GM12873 (cell line): ENCODE measurements around the gene NAXD.

ENCODE experiments used
- TF ChIP-seq, protein P1 (sequence below): IDR thresholded peaks from 2 replicates; pipeline ENCODE4 v1.5.1; 2012; ENCODE audit warnings: low read depth, mild to moderate bottlenecking, moderate library complexity, low read length, control low read depth; ENCODE audit not compliant: insufficient read depth; ENCODE audit errors: missing control alignments

The NAXD gene

DNA sequence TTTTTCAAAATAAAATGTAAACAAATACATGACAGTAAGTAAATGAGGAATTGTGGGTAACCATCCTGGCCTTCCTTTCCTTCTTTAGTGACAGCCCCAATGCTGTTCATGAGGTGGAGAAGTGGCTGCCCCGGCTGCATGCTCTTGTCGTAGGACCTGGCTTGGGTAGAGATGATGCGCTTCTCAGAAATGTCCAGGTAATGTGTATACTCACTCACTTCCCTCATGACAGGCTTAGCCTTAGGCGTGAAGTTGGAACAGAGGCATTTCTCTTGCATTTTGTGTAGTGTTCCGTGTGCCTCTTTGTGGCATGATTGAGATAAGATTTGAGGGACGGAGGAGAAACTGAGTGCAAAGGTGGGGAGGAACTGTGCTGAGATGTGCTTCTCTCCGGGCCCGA, 12.0 kb downstream of the NAXD start:
- TF ChIP-seq, protein P1, sequence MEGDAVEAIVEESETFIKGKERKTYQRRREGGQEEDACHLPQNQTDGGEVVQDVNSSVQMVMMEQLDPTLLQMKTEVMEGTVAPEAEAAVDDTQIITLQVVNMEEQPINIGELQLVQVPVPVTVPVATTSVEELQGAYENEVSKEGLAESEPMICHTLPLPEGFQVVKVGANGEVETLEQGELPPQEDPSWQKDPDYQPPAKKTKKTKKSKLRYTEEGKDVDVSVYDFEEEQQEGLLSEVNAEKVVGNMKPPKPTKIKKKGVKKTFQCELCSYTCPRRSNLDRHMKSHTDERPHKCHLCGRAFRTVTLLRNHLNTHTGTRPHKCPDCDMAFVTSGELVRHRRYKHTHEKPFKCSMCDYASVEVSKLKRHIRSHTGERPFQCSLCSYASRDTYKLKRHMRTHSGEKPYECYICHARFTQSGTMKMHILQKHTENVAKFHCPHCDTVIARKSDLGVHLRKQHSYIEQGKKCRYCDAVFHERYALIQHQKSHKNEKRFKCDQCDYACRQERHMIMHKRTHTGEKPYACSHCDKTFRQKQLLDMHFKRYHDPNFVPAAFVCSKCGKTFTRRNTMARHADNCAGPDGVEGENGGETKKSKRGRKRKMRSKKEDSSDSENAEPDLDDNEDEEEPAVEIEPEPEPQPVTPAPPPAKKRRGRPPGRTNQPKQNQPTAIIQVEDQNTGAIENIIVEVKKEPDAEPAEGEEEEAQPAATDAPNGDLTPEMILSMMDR, result no peak

DNA sequence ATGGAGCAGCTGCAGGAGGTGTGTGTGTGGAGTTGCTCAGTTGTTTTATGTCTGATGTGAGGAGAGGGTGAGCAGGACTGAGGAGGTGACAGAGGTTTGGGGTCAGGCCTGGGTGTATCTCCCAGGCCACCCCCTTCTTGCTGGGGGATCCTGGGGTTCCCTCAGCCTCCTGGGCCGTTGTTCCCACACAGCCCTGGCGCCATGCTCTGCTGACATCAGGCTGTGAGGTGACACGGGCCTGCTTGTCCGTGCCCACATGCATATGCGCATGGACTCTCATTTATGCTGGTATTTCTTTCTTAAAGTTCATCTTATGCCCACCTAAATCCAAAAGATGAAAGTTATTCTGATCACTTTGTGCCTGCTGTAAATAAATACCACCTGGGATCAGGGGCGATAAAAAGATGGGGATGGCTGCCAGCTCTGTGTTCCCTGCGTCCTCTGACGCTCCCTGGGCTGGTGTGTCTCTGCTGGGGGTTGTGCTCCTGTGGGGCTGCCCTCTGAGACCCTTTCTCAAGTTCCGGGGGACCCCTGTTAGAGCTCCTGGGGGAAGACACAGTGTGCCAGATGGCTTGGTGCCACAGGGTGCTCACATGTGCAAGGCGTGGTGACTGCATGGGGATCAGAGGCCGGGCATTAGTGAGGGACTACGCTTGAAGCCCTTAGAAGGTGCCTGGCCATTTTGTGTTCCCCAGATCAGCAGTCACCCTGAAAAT, 12.6 kb downstream of the NAXD start:
- TF ChIP-seq, protein P1, result no peak

DNA sequence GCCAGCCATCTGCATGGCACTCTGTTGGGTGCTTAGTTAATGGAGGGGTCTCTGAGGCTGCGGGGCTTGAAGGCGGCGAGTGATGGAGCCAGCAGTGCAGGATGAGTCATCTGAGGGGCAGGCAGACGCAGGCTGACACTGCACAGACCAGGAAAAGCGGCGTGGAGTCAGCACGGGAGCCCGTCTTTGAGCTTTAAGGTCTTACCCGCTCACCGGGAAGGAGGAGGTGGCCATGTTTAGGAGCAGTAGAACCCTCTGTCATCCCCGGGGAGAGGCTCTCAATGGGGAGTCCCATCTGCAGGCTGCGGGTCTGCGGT, 13.1 kb downstream of the NAXD start:
- TF ChIP-seq, protein P1, result no peak

DNA sequence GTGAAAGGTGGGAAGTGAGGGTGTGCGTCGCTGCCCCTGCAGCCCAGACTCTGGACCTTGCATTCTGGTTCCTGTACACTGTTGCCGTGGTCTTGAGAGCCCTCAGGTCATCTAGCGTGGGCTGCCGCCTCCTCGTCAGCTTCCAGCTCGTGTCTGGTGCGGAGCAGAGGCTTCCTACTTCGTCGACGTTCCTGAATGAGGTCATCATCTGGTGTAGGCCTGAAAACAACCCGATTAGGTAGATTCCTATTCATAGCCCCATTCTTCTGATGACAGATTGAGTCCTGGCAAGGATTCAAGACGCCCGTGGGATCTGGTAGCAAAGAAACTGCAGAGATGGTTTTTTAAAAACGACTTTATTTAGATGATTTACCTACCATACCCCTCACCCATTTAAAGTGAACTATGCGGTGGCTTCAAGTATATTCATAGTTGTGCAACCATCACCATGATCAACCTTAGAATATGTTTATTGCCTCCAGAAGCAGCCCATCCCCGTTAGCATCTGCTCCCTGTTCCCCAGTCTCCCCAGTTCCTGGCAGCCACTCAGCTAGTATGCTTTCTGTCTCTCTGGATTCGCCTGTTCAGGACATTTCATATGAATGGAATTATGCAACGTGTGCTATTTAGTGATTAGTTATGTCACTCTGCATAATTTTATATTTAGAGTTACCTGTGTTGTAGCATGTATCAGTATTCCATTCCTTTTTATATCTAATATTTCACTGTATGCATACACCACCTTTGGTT, 13.8 kb downstream of the NAXD start:
- TF ChIP-seq, protein P1, result no peak

DNA sequence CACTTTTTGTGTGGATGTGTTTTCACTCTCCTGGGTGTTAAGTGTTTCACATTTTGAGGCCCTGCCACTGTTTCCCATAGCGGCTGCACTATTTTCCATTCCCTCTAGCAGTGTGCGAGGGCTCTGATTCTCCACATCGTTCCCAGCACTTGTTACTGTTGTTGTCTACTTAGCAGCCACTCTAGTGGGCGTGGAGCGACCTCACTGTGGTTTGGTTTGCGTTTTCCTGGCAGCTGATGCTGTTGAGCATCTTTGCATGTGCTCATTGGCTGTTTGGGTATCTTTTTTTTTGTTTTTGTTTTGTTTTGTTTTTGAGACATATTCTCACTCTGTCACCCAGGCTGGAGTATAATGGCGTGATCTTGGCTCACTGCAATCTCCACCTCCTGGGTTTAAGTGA, 14.4 kb downstream of the NAXD start:
- TF ChIP-seq, protein P1, result no peak

DNA sequence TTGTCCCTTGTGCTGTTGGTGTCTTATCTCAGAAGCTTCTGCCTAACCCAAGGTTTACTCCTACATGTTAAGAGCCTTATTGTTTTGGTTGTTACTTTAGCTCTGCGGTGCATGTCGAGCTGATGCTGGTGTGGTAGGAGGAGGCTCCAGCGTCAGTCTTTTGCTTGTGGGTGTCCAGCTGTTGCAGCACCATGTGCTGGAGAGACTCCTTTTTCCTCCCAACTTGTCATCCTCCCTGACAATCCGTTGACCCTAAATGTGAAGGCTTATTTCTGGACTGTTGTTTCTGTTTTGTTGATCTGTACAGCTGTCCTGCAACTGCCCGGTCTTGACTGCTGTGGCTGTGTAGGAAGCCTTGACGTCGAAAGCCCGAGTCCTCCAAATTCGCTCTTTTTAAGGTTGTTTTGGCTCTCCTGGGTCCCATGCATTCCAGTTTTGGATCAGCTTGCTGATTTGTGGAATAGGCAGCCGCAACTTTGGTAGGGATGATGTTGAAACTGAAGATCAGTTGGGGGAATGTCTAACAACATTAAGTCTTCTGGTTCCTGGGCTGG, 15.3 kb downstream of the NAXD start:
- TF ChIP-seq, protein P1, result no peak

DNA sequence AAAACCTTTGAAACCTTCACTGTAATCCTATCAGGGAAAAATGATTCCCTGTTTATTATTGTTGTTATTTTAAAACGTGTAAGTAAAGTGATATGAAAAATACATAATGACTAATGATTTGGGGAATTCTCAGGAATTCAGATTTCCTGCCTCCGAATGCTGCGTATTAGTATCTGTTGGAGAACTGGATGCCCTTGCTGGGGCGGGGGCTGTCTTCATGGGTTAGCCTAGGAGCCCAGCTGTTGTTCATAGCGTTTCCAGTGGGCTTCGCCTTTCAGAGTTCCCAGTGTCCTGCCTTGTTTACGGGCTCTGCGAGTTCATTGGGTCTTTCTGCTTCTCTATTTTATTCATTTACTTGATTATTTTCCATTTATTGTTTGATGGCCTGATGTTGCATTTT, 18.4 kb downstream of the NAXD start:
- TF ChIP-seq, protein P1, result no peak
